Stromal cell of bone marrow (primary cell): ENCODE measurements around the gene EP400.

Experiments used
- DNase-seq: peaks from one replicate; pipeline ENCODE4 v3.0.0-alpha.2; 2012; ENCODE audit warnings: low read depth

The EP400 gene

GRCh38 chr12:132021031-132021871 lies 71.5 kb downstream of the EP400 start:
- no peak for DNase-seq

DNA sequence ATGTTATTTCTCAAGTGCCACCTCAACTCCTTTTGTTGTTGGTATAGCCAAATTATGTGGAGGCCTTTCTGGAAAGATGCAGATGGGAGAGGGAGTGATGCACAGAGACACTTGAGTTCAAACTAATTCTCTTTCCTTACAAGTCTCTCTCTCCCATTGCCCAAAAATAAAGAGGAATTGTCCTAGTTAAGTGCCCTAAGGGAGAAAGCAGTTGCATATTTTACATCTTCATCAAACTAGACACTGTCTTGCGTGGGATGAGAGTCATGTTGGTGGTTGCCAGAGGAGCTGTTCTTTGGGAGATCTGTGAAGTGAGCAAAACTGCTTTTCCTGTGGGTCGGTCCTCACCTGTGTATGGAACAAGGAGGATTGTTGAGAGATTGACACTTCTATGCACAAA lies 72.2 kb downstream of the EP400 start:
- no peak for DNase-seq

DNA sequence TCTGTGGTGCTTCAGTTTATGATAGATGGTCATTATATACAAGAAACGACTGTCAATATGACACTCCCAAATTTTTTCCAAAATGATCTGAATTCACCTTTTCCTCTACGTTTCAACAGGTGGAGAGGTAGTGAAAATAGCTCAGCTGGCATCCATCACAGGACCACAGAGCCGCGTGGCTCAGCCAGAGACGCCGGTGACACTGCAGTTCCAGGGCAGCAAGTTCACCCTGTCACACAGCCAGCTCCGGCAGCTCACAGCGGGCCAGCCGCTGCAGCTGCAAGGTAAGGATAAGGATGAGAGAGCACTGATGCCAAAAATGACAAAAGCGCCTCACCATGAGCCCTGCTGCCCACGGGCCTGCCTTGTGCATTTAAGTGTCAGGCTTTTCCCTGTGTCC lies 73.9 kb downstream of the EP400 start:
- no peak for DNase-seq

- no peak for DNase-seq
Observed at GRCh38 chr12:132024758-132025157, 75.0 kb downstream of the EP400 start.

DNA sequence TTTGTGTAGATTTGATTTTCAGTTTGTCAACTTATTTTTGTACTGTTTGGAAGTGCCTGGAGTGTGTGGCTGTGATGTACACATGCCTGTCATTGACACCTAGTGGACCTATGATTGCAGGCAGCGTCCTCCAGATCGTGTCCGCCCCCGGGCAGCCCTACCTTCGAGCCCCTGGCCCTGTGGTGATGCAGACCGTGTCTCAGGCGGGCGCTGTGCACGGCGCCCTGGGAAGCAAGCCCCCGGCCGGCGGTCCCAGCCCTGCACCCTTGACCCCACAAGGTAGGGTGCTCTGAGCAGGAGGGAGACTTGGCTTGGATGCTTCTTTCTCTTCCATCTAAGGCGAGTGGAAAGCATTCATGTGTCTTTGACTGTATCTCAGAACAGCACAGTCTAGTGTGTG lies 75.8 kb downstream of the EP400 start:
- no peak for DNase-seq

DNA sequence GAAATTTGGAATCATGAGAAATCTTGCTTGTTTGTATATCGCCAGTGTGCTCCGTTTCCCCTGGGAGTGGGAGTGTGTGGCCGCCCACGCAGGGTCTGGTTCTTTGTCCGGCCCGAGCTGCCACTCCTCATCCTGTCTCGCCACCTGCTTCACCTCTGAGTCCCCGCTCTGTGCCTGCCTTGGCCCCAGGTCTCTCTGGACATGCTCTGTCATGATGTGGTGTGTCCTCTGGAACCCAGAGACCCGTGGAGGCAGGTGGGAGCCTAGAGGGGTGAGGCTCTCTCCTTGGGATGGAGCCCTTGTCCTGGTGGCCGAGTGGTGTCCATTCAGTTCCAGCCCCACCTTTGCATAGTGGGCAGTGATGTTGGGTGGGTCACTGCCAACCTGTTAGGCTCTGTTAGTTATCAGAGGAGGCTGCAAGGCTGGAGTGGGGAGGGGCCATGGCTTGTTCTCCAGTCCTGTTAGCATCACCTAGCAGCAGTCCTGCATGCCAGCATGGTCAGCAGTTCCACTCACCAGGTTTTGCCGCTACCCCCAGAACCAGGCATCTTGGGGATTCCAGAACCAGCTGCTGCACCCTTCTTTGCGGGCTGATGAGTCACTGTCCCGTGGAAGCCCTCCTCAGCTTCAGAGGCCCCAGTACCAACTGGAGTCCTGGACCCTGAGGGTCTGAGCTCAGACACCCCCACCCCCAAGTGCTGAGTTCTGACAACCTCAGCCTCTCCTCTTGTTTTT lies 76.5 kb downstream of the EP400 start:
- DNase-seq, result no peak

DNA sequence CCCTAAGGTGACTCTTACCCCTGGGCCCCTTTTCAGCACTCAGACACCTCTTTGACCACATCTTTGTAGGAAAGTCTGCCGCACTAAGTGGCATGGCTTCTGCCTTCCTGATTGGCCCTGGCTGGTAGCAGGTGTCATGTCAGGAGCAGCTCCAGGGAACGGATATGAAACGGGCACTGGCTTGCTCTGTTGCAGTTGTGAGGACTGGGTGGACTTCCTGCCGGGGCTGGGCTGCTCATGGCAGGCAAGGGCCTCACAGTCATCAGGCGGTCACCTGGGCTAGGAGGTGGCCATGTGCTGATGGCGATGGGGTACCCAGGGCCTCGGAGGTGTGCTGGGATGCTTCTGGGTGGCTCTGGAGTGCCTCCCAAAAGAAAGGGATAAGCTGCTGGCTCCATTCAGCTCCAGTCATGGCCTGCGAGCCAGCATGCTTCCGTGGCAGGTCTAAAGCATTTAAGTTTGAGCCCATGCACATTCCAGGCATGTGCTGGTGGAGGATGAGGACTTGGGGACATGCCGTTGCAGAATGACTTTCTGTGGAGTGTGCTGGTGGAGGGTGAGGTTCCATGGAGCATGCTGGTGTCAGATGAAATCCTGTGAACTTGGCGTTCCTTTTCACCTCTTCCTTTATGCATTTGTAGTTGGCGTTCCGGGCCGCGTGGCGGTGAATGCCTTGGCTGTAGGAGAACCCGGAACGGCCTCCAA lies 77.2 kb downstream of the EP400 start:
- no peak for DNase-seq

GRCh38 chr12:132027636-132028035 lies 77.9 kb downstream of the EP400 start:
- DNase-seq, result no peak

GRCh38 chr12:132028111-132028510 lies 78.4 kb downstream of the EP400 start:
- DNase-seq, result no peak

DNA sequence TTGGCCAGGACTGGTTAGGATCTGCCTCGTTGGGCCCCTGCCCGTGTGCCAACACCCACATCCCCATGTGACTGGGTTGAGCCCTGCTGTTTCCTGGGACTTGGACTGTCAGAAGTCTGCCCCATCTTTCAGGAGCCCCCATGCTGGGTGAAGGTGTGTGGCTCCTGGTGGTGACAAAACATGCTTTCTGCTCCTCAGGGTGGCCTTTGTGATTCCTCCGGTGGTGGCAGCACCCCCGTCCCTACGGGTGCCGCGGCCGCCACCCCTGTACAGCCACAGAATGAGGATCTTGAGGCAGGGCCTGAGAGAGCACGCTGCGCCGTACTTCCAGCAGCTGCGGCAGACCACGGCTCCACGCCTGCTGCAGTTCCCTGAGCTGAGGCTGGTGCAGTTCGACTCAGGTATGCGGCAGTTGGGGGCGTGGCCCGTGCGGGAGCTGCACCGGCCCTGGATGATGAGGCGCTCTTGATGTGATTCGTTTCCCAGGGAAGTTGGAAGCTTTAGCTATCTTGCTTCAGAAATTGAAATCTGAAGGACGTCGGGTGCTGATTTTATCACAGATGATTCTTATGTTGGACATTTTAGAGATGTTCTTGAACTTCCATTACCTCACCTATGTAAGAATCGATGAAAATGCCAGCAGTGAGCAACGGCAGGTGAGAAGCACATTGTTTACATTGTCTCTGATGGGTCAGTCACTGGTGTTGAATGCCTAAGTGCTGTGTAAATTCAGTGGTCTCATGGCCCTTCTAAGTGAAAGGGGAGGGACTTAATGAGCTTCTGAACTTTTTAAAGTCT lies 80.0 kb downstream of the EP400 start:
- DNase-seq, result no peak

DNA sequence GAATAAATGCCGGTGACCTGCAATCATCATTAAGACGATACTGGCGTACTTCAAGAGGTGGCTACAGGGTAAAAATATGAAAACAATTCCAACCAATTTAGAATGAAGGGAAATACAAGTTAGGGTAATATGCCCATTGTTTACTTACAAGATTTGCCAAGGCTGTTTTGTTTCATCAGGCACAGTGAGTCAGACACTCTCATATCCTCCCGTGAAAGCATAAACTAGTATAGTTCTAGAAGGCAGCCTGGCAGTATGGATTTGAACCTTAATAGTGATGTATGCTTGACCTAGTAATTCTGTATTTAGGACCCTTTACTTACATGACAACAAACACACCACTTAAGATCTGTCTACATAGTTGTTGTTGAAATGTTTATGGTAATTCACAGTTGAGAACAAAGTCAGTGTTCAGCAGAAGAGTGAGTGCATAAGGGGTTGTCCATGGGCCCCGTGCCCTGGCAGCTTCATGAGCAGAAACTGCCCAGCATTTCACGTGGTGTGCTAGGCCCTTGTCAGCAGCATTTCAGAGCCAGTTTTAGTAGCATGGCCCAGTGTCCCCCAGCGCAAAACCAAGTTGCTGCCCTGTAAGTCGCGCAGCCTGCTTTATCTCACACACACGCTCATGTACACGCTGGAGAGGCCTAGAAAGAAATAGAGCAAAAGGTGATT lies 80.8 kb downstream of the EP400 start:
- DNase-seq, result no peak

DNA sequence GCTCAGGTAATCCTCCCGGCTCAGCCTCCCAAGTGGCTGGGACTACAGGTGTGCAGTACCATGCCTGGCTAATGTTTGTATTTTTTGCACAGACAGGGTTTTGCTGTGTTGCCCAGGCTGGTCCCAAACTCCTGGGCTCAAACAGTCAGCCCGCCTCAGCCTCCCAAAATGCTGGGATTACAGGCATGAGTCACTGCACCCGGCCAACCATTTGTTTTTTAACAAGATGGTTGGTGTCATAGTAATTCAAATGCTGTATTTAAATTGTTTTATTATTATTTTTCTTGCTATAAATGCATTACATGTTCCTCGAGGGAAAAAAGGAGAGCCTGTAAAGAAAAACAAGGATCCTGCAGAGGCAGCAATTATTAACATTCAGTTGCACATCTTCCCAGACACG lies 83.9 kb downstream of the EP400 start:
- DNase-seq, result no peak

- DNase-seq, result no peak
Observed at GRCh38 chr12:132036063-132036683, 86.4 kb downstream of the EP400 start.

- DNase-seq, result no peak
Observed at GRCh38 chr12:132040906-132041606, 91.3 kb downstream of the EP400 start.

GRCh38 chr12:132043216-132043615 lies 93.5 kb downstream of the EP400 start:
- DNase-seq, result no peak

- no peak for DNase-seq
Observed at GRCh38 chr12:132043770-132044467, 94.2 kb downstream of the EP400 start.

- DNase-seq, result no peak
Observed at GRCh38 chr12:132044661-132045412, 95.1 kb downstream of the EP400 start.

- no peak for DNase-seq
Observed at GRCh38 chr12:132045751-132046150, 96.0 kb downstream of the EP400 start.

GRCh38 chr12:132046561-132046960 lies 96.8 kb downstream of the EP400 start:
- no peak for DNase-seq
